H1 (cell line): ENCODE data around the gene IQCE. TPM values are rescaled to one million over a fixed set of nuclear protein-coding genes. Genes with fewer than 3 reads are reported as not detected.

Source experiments
- CTCF ChIA-PET: fragments of 300-600 bp; sonication (Branson Sonifier 250); formaldehyde crosslinking; loops from one replicate; lab custom pipeline; 2021; ENCODE audit not compliant: partially characterized antibody; lab: Charles Lee
- POLR2A ChIA-PET: fragments of 300-600 bp; sonication (Branson Sonifier 250); formaldehyde crosslinking; loops from one replicate; lab custom pipeline; 2021; ENCODE audit warnings: inconsistent platforms; ENCODE audit not compliant: partially characterized antibody; lab: Charles Lee
- DNase-seq, 2 experiments: peaks; one replicate each; pipeline versions ENCODE4 v3.0.0 to v3.0.0-alpha.2; 2010 to 2022; ENCODE audit warnings: low spot score in 2 of 2, low read depth in 1 of 2, mixed read lengths in 1 of 2
- FAIRE-seq: peaks from 2 replicates; lab custom pipeline; 2011; peaks lifted over from hg19 to GRCh38; lab: Jason Lieb, UNC
- H2AFZ ChIP-seq: 2 replicates; pipeline ENCODE4 v1.8.1; 2012; ENCODE audit warnings: low read length, inconsistent platforms
- H2AK5ac ChIP-seq: 2 replicates; pipeline ENCODE4 v1.6.1; 2013; ENCODE audit warnings: low read depth, low read length
- H2BK120ac ChIP-seq: replicated peaks from 2 replicates; pipeline ENCODE3; 2013; ENCODE audit warnings: low read depth, low read length, inconsistent platforms
- H2BK12ac ChIP-seq: 2 replicates; pipeline ENCODE4 v1.6.1; 2013; ENCODE audit warnings: low read depth, low read length
- H2BK15ac ChIP-seq: 2 replicates; pipeline ENCODE4 v1.6.1; 2013; ENCODE audit warnings: low read length
- H2BK20ac ChIP-seq: 2 replicates; pipeline ENCODE4 v1.6.1; 2013; ENCODE audit warnings: low read length
- H2BK5ac ChIP-seq: 2 replicates; pipeline ENCODE4 v1.6.1; 2013; ENCODE audit warnings: low read depth, low read length
- H3K14ac ChIP-seq: 2 replicates; pipeline ENCODE4 v1.6.1; 2013; ENCODE audit warnings: inconsistent platforms; ENCODE audit not compliant: insufficient read length
- H3K18ac ChIP-seq: 2 replicates; pipeline ENCODE4 v1.6.1; 2013; ENCODE audit warnings: low read length; ENCODE audit errors: extremely low read depth
- H3K23ac ChIP-seq: 2 replicates; pipeline ENCODE4 v1.6.1; 2013; ENCODE audit warnings: inconsistent platforms; ENCODE audit not compliant: insufficient read length
- H3K23me2 ChIP-seq: 2 replicates; pipeline ENCODE4 v1.6.1; 2013; ENCODE audit warnings: low read depth, low read length
- H3K27ac ChIP-seq: 2 replicates; pipeline ENCODE4 v1.6.1; 2011; ENCODE audit warnings: low read depth, low read length, inconsistent platforms
- H3K27me3 ChIP-seq, 4 experiments: replicated peaks in 1 of 4; 1 replicate in 1 of 4; 2 replicates in 3 of 4; pipeline versions ENCODE4 v1.6.1 to v1.8.1; 2011 to 2013; ENCODE audit warnings: low read length in 3 of 4, mild to moderate bottlenecking in 3 of 4, inconsistent platforms in 2 of 4, mixed read lengths in 2 of 4, moderate library complexity in 1 of 4; ENCODE audit not compliant: control insufficient read depth in 3 of 4, insufficient read depth in 3 of 4; ENCODE audit errors: extremely low read depth in 1 of 4
- H3K36me3 ChIP-seq, 4 experiments: 2 replicates each; pipeline versions ENCODE4 v1.6.1 to v1.8.1; 2011 to 2013; ENCODE audit warnings: mild to moderate bottlenecking in 4 of 4, low read length in 3 of 4, moderate library complexity in 2 of 4, control low read depth in 1 of 4, inconsistent platforms in 1 of 4; ENCODE audit not compliant: insufficient read depth in 4 of 4, control insufficient read depth in 2 of 4
- H3K4ac ChIP-seq: replicated peaks from 2 replicates; pipeline ENCODE3; 2013; ENCODE audit warnings: low read length, low read depth, mixed read lengths, inconsistent platforms; ENCODE audit not compliant: insufficient read length
- H3K4me1 ChIP-seq, 4 experiments: replicated peaks in 1 of 4; 1 replicate in 1 of 4; 2 replicates in 3 of 4; pipeline versions ENCODE4 v1.6.1 to v1.8.1; 2011 to 2013; ENCODE audit warnings: low read length in 3 of 4, inconsistent platforms in 2 of 4, mixed read lengths in 1 of 4; ENCODE audit not compliant: insufficient read depth in 4 of 4, control insufficient read depth in 3 of 4
- H3K4me2 ChIP-seq, 2 experiments: 2 replicates each; pipeline versions ENCODE4 v1.6.1 to v1.8.1; 2011 to 2013; ENCODE audit warnings: low read depth in 2 of 2, low read length in 2 of 2, control low read depth in 1 of 2, inconsistent platforms in 1 of 2, mild to moderate bottlenecking in 1 of 2; ENCODE audit not compliant: insufficient read depth in 1 of 2
- H3K4me3 ChIP-seq, 4 experiments: fragments of 200-600, 300-600 bp in 1 of 4; sonication (generic), shearing (Covaris generic), sonication (Bioruptor Twin) in 1 of 4; 2 replicates each; pipeline versions ENCODE4 v1.5.1 to v1.8.1; 2011 to 2016; ENCODE audit warnings: low read length in 4 of 4, low read depth in 3 of 4, control low read depth in 2 of 4, inconsistent platforms in 2 of 4, mild to moderate bottlenecking in 2 of 4, mixed read lengths in 1 of 4, moderate library complexity in 1 of 4; ENCODE audit not compliant: insufficient read depth in 2 of 4; ENCODE audit errors: extremely low read depth in 1 of 4
- H3K56ac ChIP-seq: replicated peaks from 2 replicates; pipeline ENCODE3; 2013; ENCODE audit warnings: low read depth, mild to moderate bottlenecking, mixed read lengths, low read length, inconsistent platforms; ENCODE audit not compliant: insufficient read length
- H3K79me1 ChIP-seq: 2 replicates; pipeline ENCODE4 v1.6.1; 2013; ENCODE audit warnings: low read depth, low read length, control low read depth
- H3K79me2 ChIP-seq, 2 experiments: 2 replicates each; pipeline versions ENCODE4 v1.6.1 to v1.8.1; 2012 to 2013; ENCODE audit warnings: low read length in 2 of 2, mild to moderate bottlenecking in 2 of 2, inconsistent platforms in 1 of 2; ENCODE audit not compliant: insufficient read depth in 2 of 2, control insufficient read depth in 1 of 2
- H3K9ac ChIP-seq, 4 experiments: replicated peaks in 1 of 4; 1 replicate in 1 of 4; 2 replicates in 3 of 4; pipeline versions ENCODE4 v1.6.1 to v1.8.1; 2011 to 2013; ENCODE audit warnings: low read depth in 3 of 4, low read length in 3 of 4, control low read depth in 2 of 4, mild to moderate bottlenecking in 2 of 4, moderate library complexity in 2 of 4, inconsistent platforms in 1 of 4; ENCODE audit errors: extremely low read depth in 1 of 4
- H3K9me3 ChIP-seq, 2 experiments: 2 replicates each; pipeline versions ENCODE4 v1.6.1 to v1.8.1; 2012 to 2013; ENCODE audit warnings: mild to moderate bottlenecking in 2 of 2, moderate library complexity in 2 of 2, control low read depth in 1 of 2, inconsistent platforms in 1 of 2, low read depth in 1 of 2, low read length in 1 of 2, mixed read lengths in 1 of 2; ENCODE audit not compliant: insufficient read depth in 2 of 2
- H4K20me1 ChIP-seq, 2 experiments: replicated peaks in 1 of 2; 2 replicates each; pipeline versions ENCODE3 to v1.8.1; 2011 to 2013; ENCODE audit warnings: inconsistent platforms in 2 of 2, low read length in 2 of 2, mild to moderate bottlenecking in 1 of 2; ENCODE audit not compliant: insufficient read depth in 2 of 2, control insufficient read depth in 1 of 2
- H4K5ac ChIP-seq: 2 replicates; pipeline ENCODE4 v1.6.1; 2013; ENCODE audit warnings: low read length, low read depth, mixed read lengths, inconsistent platforms; ENCODE audit not compliant: insufficient read length
- H4K8ac ChIP-seq: 2 replicates; pipeline ENCODE4 v1.8.0; 2013; ENCODE audit warnings: mild to moderate bottlenecking, moderate library complexity, low read length, inconsistent platforms; ENCODE audit not compliant: insufficient read depth; ENCODE audit errors: extremely low read depth
- H4K91ac ChIP-seq: replicated peaks from 2 replicates; pipeline ENCODE3; 2013; ENCODE audit warnings: low read length, mixed read lengths, inconsistent platforms; ENCODE audit not compliant: insufficient read length
- CHD1 ChIP-seq: IDR thresholded peaks from 2 replicates; pipeline ENCODE4 v1.6.1; 2012; ENCODE audit warnings: low read depth, low read length, improper control_type of control experiment
- CTCF ChIP-seq, 3 experiments: IDR thresholded peaks; 1 replicate in 2 of 3; 2 replicates in 1 of 3; pipeline versions ENCODE4 v1.5.1 to v1.6.1; 2011; ENCODE audit warnings: low read length in 3 of 3, mild to moderate bottlenecking in 3 of 3, inconsistent platforms in 2 of 3, low read depth in 1 of 3, moderate library complexity in 1 of 3; ENCODE audit not compliant: insufficient read depth in 1 of 3; ENCODE audit errors: control extremely low read depth in 1 of 3
- HDAC2 ChIP-seq, 2 experiments: fragments of 300-600 bp in 1 of 2; sonication (generic) in 1 of 2; IDR thresholded peaks; 2 replicates each; pipeline ENCODE4 v1.6.1; 2011 to 2012; ENCODE audit warnings: low read depth in 2 of 2, low read length in 2 of 2, mild to moderate bottlenecking in 2 of 2, moderate library complexity in 2 of 2, borderline replicate concordance in 1 of 2, inconsistent platforms in 1 of 2
- MAFK ChIP-seq: IDR thresholded peaks from 2 replicates; pipeline ENCODE4 v1.6.1; 2012; ENCODE audit warnings: low read depth, mild to moderate bottlenecking, improper control_type of control experiment, low read length
- RBBP5 ChIP-seq: IDR thresholded peaks from 2 replicates; pipeline ENCODE4 v1.7.1; 2012; ENCODE audit warnings: low read depth, mild to moderate bottlenecking, inconsistent platforms, low read length, moderate library complexity, borderline replicate concordance
- SP1 ChIP-seq: IDR thresholded peaks from 2 replicates; pipeline ENCODE4 v1.6.1; 2011; ENCODE audit warnings: low read depth, low read length
- YY1 ChIP-seq: IDR thresholded peaks from 2 replicates; pipeline ENCODE4 v1.6.1; 2011; ENCODE audit warnings: low read depth, mild to moderate bottlenecking, low read length
- WGBS, 2 experiments: shearing (Covaris generic) in 1 of 2; methylation state at CpG; one replicate each; pipeline versions ENCODE4 v1.1.6 to v1.1.7; 2013 to 2015; ENCODE audit warnings: low lambda C conversion rate in 2 of 2, mixed read lengths in 2 of 2, inconsistent platforms in 1 of 2, low coverage in 1 of 2, missing lambda C conversion rate in 1 of 2; ENCODE audit not compliant: insufficient replicate concordance in 2 of 2, insufficient coverage in 1 of 2, insufficient read length in 1 of 2; ENCODE audit errors: extremely low coverage in 1 of 2, missing lambda C conversion rate in 1 of 2; 5-methylcytosine and 5-hydroxymethylcytosine counted together
- polyA plus RNA-seq, 7 experiments: library from polyadenylated mRNA; depleted of rRNA in 3 of 7; stranded (reverse) in 5 of 7; unstranded in 2 of 7; fragments of >200 nt in 5 of 7; fragments of 200-250 nt in 2 of 7; gene quantifications; 1 replicate in 5 of 7; 2 replicates in 1 of 7; 4 replicates in 1 of 7; pipeline versions ENCODE4 v1.2.1 to v1.2.3, GENCODE V29; 2011 to 2013; ENCODE audit warnings: missing spikeins in 2 of 7, mixed read lengths in 2 of 7
- total RNA-seq: library from RNA; stranded (reverse); fragmentation: NEBNext Ultra II Directional; extraction: Animal tissue kit (Norgen Biotek cat#: 25700); gene quantifications from 2 replicates; pipeline ENCODE4 v1.2.1, GENCODE V29; 2021
- TF ChIP-seq, protein P1 (sequence below): IDR thresholded peaks from 2 replicates; pipeline ENCODE4 v1.6.1; 2011; ENCODE audit warnings: low read length, improper control_type of control experiment

The IQCE gene
- total and polyA plus RNA-seq, 2 of the 8 experiments (the other 6 are each of a cell fraction or from before 2014, with no cell fraction given): 2.2 to 4.9 TPM

- Histone ChIP-seq H3K4me3 (no peak overlapping the region), H3K4me2 (no peak overlapping the region), H2BK15ac (no peak overlapping the region; the same call in 1 of the 2 replicates), H3K4me1 (peaks cover 0 to 44% (median 24%) of the 10 kb centered on the region in 4 experiments; a peak in 6 of 7 replicates), H2BK20ac (no peak overlapping the region), H3K56ac (no peak overlapping the region), H3K9ac (no peak overlapping the region), H2BK120ac (no peak overlapping the region), H2BK12ac (no peak overlapping the region), H3K27me3 (no peaks in the 10 kb centered on the region), H2BK5ac (0 out of 2 replicates have a peak overlapping the region, but pooled peaks have one; percentile 16), H2AK5ac (no peak overlapping the region), H3K79me1 (no peaks in the 10 kb centered on the region), H3K36me3 (peaks cover 7 to 28% (median 19%) of the 10 kb centered on the region in 4 experiments; a peak in 6 of 8 replicates), H3K18ac (no peak overlapping the region; the same call in 1 of the 2 replicates), H3K23me2 (peaks cover 3% of the 10 kb centered on the region; the same call in 1 of the 2 replicates), H3K4ac (no peak overlapping the region), H4K5ac (no peak overlapping the region), H3K23ac (no peak overlapping the region), H3K79me2 (no peaks in the 10 kb centered on the region; a peak in 1 of 4 replicates), H3K14ac (no peak overlapping the region), H4K8ac (peak overlapping the region; percentile 51; the same call in 1 of the 2 replicates), H4K91ac (no peak overlapping the region), H3K9me3 (no peaks in the 10 kb centered on the region), H2AFZ (no peak overlapping the region), H4K20me1 (peaks cover 7 to 21% of the 10 kb centered on the region in 2 experiments), H3K27ac (no peak overlapping the region; the same call in 1 of the 2 replicates)
- 91% methylated on average over 18 of the region's 18 CpGs; no CpG with 5 or more reads in 1 of the 2 experiments for WGBS, 2 experiments
- DNase-seq (no peak), FAIRE-seq (no peak)
- ChIA-PET CTCF (interaction anchor here (0.6 to 6.9 kb wide), 6 partner anchors 15 to 181 kb away, joined by 3 to 42 read pairs (median 4); no protein-coding TSS in a partner anchor), POLR2A (interaction anchor here (1.0 to 8.2 kb wide), 3 partner anchors 13 to 30 kb away, joined by 3 to 68 read pairs (median 6); no protein-coding TSS in a partner anchor)
- no peak for TF ChIP-seq CHD1
- TF ChIP-seq, protein P1, sequence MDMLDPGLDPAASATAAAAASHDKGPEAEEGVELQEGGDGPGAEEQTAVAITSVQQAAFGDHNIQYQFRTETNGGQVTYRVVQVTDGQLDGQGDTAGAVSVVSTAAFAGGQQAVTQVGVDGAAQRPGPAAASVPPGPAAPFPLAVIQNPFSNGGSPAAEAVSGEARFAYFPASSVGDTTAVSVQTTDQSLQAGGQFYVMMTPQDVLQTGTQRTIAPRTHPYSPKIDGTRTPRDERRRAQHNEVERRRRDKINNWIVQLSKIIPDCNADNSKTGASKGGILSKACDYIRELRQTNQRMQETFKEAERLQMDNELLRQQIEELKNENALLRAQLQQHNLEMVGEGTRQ: no peak
- TF ChIP-seq MAFK: no peak
- TF ChIP-seq CTCF (IDR thresholded peaks at IDR 0.05; ENCODE audit: control extremely low read depth in 1 of 3, insufficient read depth in 1 of 3, low read depth in 1 of 3, low read length in 3 of 3): no peak
- TF ChIP-seq SP1: no peak
- TF ChIP-seq YY1: no peak
- TF ChIP-seq HDAC2 (IDR thresholded peaks at IDR 0.05; ENCODE audit: borderline replicate concordance in 1 of 2, low read depth in 2 of 2, low read length in 2 of 2): no peak
- TF ChIP-seq RBBP5: no peak
Observed at GRCh38 chr7:2528481-2529095, 30.2 kb upstream of the IQCE start.
